WTC11 (cell line): ENCODE measurements around the gene MAP3K5. TPM values are rescaled to one million over a fixed set of nuclear protein-coding genes. Genes with fewer than 3 reads are reported as not detected.

Experiments
- ATAC-seq: fragments of 200-7000 bp; cut with Tn5 transposase; 2 replicates; pipeline ENCODE4 v1.10.0; 2021; ENCODE audit warnings: mild to moderate bottlenecking, moderate library complexity
- CTCF ChIA-PET: fragments of 300-600 bp; sonication (Branson Sonifier 250); formaldehyde crosslinking; loops from one replicate; lab custom pipeline; 2021; ENCODE audit warnings: antibody characterized with exemption; lab: Charles Lee
- POLR2A ChIA-PET: fragments of 350-600 bp; sonication (Branson Sonifier 250); formaldehyde crosslinking; loops from one replicate; lab custom pipeline; 2021; ENCODE audit warnings: antibody characterized with exemption; lab: Charles Lee
- DNase-seq: peaks from one replicate; pipeline ENCODE4 v3.0.0; 2021; ENCODE audit warnings: low spot score
- H3K27ac Mint-ChIP-seq: 2 replicates; pipeline ENCODE4 v1.8.0; 2021; ENCODE audit warnings: mixed read lengths
- H3K27me3 Mint-ChIP-seq: 2 replicates; pipeline ENCODE4 v1.8.0; 2021; ENCODE audit warnings: low read depth, mild to moderate bottlenecking, moderate library complexity, mixed read lengths
- H3K36me3 Mint-ChIP-seq: 2 replicates; pipeline ENCODE4 v1.8.0; 2021; ENCODE audit warnings: mixed read lengths
- H3K4me1 Mint-ChIP-seq: 2 replicates; pipeline ENCODE4 v1.8.0; 2022; ENCODE audit warnings: mixed read lengths
- H3K4me3 Mint-ChIP-seq: 2 replicates; pipeline ENCODE4 v1.8.0; 2021; ENCODE audit warnings: mild to moderate bottlenecking, moderate library complexity, mixed read lengths
- H3K9me3 Mint-ChIP-seq: 2 replicates; pipeline ENCODE4 v1.8.0; 2021; ENCODE audit warnings: mixed read lengths
- ELF4 ChIP-seq: sonication (generic); formaldehyde crosslinking; IDR thresholded peaks from 2 replicates; pipeline ENCODE4 v1.8.1; 2022; ENCODE audit warnings: low read depth, mild to moderate bottlenecking, moderate library complexity, missing genetic modification reagents
- FOXP1 ChIP-seq: sonication (generic); formaldehyde crosslinking; IDR thresholded peaks from 2 replicates; pipeline ENCODE4 v1.8.0; 2022; ENCODE audit warnings: missing genetic modification reagents, mild to moderate bottlenecking, moderate library complexity, borderline replicate concordance
- OVOL2 ChIP-seq: fragments of 250-450 bp; sonication (Bioruptor Pico); IDR thresholded peaks from 2 replicates; pipeline ENCODE4 v1.9.0; 2021; ENCODE audit warnings: mild to moderate bottlenecking, borderline replicate concordance
- RORB ChIP-seq: fragments of 250-450 bp; sonication (Bioruptor Pico); IDR thresholded peaks from 2 replicates; pipeline ENCODE4 v1.9.0; 2021; ENCODE audit warnings: mild to moderate bottlenecking
- TP53 ChIP-seq: sonication (generic); formaldehyde crosslinking; IDR thresholded peaks from 2 replicates; pipeline ENCODE4 v1.8.1; 2023; ENCODE audit warnings: mild to moderate bottlenecking, missing genetic modification reagents
- total RNA-seq: library from RNA; stranded (reverse); gene quantifications from 3 replicates; pipeline ENCODE4 v1.2.3, GENCODE V29; 2021
- TF ChIP-seq, protein P1 (sequence below): fragments of 250-450 bp; sonication (Bioruptor Pico); IDR thresholded peaks from 2 replicates; pipeline ENCODE4 v1.9.0; 2021; ENCODE audit warnings: mild to moderate bottlenecking
- TF ChIP-seq, protein P2 (sequence below): sonication (generic); formaldehyde crosslinking; IDR thresholded peaks from 2 replicates; pipeline ENCODE4 v1.8.0; 2023; ENCODE audit warnings: missing genetic modification reagents, mild to moderate bottlenecking, borderline replicate concordance
- TF ChIP-seq, protein P3 (sequence below): sonication (generic); formaldehyde crosslinking; IDR thresholded peaks from 2 replicates; pipeline ENCODE4 v1.8.1; 2022; ENCODE audit warnings: low read depth, missing genetic modification reagents, borderline replicate concordance
- TF ChIP-seq, protein P4 (sequence below): sonication (generic); formaldehyde crosslinking; IDR thresholded peaks from 2 replicates; pipeline ENCODE4 v1.8.1; 2023; ENCODE audit warnings: mild to moderate bottlenecking, missing genetic modification reagents, borderline replicate concordance
- TF ChIP-seq, protein P5 (sequence below): sonication (generic); formaldehyde crosslinking; IDR thresholded peaks from 2 replicates; pipeline ENCODE4 v1.8.1; 2022; ENCODE audit warnings: mild to moderate bottlenecking, missing genetic modification reagents, moderate library complexity, borderline replicate concordance
- TF ChIP-seq, protein P6 (sequence below): fragments of 250-450 bp; sonication (Bioruptor Pico); IDR thresholded peaks from 2 replicates; pipeline ENCODE4 v1.9.0; 2021; ENCODE audit warnings: moderate library complexity, mild to moderate bottlenecking, inconsistent platforms, borderline replicate concordance

Gene MAP3K5
- total RNA-seq, 1 experiment from 2014 or later, result 1.6 TPM

DNA sequence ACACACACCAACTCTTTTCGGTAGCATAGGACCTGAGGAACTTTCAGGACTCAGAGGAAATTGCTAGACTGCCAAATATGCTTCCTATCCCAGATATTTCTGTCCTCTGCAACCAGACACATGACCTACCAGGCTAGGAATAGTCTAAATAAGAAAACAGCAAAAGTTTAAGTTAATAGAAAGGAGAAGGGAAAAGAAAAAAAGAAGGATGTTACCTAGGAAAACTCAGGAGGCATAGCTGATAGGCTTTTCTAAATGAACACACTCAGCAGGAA lies 74.6 kb downstream of the MAP3K5 start:
- CTCF ChIA-PET, result no interaction called here
- H3K27me3 Mint-ChIP-seq, result no peaks in the 10 kb centered on the region; the same call in 1 of the 2 replicates
- DNase-seq (no peak), ATAC-seq (no peak)
- no peak overlapping the region for H3K4me3 Mint-ChIP-seq
- TF ChIP-seq FOXP1 (CRISPR knock-in tag), result no peak
- TF ChIP-seq, protein P1, sequence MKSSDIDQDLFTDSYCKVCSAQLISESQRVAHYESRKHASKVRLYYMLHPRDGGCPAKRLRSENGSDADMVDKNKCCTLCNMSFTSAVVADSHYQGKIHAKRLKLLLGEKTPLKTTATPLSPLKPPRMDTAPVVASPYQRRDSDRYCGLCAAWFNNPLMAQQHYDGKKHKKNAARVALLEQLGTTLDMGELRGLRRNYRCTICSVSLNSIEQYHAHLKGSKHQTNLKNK (CRISPR knock-in tag), result no peak
- no peak for TF ChIP-seq RORB (CRISPR knock-in tag)
- TF ChIP-seq, protein P2, sequence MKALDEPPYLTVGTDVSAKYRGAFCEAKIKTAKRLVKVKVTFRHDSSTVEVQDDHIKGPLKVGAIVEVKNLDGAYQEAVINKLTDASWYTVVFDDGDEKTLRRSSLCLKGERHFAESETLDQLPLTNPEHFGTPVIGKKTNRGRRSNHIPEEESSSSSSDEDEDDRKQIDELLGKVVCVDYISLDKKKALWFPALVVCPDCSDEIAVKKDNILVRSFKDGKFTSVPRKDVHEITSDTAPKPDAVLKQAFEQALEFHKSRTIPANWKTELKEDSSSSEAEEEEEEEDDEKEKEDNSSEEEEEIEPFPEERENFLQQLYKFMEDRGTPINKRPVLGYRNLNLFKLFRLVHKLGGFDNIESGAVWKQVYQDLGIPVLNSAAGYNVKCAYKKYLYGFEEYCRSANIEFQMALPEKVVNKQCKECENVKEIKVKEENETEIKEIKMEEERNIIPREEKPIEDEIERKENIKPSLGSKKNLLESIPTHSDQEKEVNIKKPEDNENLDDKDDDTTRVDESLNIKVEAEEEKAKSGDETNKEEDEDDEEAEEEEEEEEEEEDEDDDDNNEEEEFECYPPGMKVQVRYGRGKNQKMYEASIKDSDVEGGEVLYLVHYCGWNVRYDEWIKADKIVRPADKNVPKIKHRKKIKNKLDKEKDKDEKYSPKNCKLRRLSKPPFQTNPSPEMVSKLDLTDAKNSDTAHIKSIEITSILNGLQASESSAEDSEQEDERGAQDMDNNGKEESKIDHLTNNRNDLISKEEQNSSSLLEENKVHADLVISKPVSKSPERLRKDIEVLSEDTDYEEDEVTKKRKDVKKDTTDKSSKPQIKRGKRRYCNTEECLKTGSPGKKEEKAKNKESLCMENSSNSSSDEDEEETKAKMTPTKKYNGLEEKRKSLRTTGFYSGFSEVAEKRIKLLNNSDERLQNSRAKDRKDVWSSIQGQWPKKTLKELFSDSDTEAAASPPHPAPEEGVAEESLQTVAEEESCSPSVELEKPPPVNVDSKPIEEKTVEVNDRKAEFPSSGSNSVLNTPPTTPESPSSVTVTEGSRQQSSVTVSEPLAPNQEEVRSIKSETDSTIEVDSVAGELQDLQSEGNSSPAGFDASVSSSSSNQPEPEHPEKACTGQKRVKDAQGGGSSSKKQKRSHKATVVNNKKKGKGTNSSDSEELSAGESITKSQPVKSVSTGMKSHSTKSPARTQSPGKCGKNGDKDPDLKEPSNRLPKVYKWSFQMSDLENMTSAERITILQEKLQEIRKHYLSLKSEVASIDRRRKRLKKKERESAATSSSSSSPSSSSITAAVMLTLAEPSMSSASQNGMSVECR (CRISPR knock-in tag), result no peak
- no peak for TF ChIP-seq TP53 (CRISPR knock-in tag)
- no peak for TF ChIP-seq ELF4 (CRISPR knock-in tag)
- TF ChIP-seq, protein P3, sequence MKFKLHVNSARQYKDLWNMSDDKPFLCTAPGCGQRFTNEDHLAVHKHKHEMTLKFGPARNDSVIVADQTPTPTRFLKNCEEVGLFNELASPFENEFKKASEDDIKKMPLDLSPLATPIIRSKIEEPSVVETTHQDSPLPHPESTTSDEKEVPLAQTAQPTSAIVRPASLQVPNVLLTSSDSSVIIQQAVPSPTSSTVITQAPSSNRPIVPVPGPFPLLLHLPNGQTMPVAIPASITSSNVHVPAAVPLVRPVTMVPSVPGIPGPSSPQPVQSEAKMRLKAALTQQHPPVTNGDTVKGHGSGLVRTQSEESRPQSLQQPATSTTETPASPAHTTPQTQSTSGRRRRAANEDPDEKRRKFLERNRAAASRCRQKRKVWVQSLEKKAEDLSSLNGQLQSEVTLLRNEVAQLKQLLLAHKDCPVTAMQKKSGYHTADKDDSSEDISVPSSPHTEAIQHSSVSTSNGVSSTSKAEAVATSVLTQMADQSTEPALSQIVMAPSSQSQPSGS (CRISPR knock-in tag), result no peak
- TF ChIP-seq, protein P4, sequence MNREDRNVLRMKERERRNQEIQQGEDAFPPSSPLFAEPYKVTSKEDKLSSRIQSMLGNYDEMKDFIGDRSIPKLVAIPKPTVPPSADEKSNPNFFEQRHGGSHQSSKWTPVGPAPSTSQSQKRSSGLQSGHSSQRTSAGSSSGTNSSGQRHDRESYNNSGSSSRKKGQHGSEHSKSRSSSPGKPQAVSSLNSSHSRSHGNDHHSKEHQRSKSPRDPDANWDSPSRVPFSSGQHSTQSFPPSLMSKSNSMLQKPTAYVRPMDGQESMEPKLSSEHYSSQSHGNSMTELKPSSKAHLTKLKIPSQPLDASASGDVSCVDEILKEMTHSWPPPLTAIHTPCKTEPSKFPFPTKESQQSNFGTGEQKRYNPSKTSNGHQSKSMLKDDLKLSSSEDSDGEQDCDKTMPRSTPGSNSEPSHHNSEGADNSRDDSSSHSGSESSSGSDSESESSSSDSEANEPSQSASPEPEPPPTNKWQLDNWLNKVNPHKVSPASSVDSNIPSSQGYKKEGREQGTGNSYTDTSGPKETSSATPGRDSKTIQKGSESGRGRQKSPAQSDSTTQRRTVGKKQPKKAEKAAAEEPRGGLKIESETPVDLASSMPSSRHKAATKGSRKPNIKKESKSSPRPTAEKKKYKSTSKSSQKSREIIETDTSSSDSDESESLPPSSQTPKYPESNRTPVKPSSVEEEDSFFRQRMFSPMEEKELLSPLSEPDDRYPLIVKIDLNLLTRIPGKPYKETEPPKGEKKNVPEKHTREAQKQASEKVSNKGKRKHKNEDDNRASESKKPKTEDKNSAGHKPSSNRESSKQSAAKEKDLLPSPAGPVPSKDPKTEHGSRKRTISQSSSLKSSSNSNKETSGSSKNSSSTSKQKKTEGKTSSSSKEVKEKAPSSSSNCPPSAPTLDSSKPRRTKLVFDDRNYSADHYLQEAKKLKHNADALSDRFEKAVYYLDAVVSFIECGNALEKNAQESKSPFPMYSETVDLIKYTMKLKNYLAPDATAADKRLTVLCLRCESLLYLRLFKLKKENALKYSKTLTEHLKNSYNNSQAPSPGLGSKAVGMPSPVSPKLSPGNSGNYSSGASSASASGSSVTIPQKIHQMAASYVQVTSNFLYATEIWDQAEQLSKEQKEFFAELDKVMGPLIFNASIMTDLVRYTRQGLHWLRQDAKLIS (CRISPR knock-in tag), result no peak
- no peak for TF ChIP-seq OVOL2 (CRISPR knock-in tag)
- TF ChIP-seq, protein P5, sequence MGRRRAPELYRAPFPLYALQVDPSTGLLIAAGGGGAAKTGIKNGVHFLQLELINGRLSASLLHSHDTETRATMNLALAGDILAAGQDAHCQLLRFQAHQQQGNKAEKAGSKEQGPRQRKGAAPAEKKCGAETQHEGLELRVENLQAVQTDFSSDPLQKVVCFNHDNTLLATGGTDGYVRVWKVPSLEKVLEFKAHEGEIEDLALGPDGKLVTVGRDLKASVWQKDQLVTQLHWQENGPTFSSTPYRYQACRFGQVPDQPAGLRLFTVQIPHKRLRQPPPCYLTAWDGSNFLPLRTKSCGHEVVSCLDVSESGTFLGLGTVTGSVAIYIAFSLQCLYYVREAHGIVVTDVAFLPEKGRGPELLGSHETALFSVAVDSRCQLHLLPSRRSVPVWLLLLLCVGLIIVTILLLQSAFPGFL, result no peak
- TF ChIP-seq, protein P6, sequence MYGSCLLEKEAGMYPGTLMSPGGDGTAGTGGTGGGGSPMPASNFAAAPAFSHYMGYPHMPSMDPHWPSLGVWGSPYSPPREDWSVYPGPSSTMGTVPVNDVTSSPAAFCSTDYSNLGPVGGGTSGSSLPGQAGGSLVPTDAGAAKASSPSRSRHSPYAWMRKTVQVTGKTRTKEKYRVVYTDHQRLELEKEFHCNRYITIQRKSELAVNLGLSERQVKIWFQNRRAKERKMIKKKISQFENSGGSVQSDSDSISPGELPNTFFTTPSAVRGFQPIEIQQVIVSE, result no peak
- POLR2A ChIA-PET, result no interaction called here
- no peak overlapping the region for H3K27ac Mint-ChIP-seq
- H3K9me3 Mint-ChIP-seq, result peaks cover 5% of the 10 kb centered on the region; the same call in 1 of the 2 replicates
- no peaks in the 10 kb centered on the region for H3K36me3 Mint-ChIP-seq
- H3K4me1 Mint-ChIP-seq, result peaks cover 15% of the 10 kb centered on the region
